Spinal cord (tissue), 10 donors: ENCODE measurements around the gene PLEKHA4. TPM values are rescaled to one million over a fixed set of nuclear protein-coding genes. Genes with fewer than 3 reads are reported as not detected.
A peak's percentile ranks its signal among the peaks of the same experiment; 100 is the strongest.
"Not testable (repeated sequence)": the region's sequence is repeated elsewhere in the genome, so short reads cannot be mapped to it uniquely, and the experiment has no call there.

Source experiments
- DNase-seq, 6 donors: peaks; one replicate each; pipeline versions ENCODE4 v3.0.0 to v3.0.0-alpha.2; 2013 to 2015; ENCODE audit warnings: low spot score in 6 of 6, low read depth in 4 of 6
- H3K27ac ChIP-seq: one replicate; pipeline ENCODE4 v1.5.1; 2013; ENCODE audit warnings: low read depth, low read length, control low read depth
- H3K27me3 ChIP-seq: one replicate; pipeline ENCODE4 v1.6.1; 2013; ENCODE audit warnings: low read length; ENCODE audit not compliant: control insufficient read depth, insufficient read depth
- H3K36me3 ChIP-seq: one replicate; pipeline ENCODE4 v1.6.1; 2013; ENCODE audit warnings: low read length; ENCODE audit not compliant: control insufficient read depth, insufficient read depth
- H3K4me1 ChIP-seq: one replicate; pipeline ENCODE4 v1.6.1; 2013; ENCODE audit warnings: low read length; ENCODE audit not compliant: control insufficient read depth, insufficient read depth
- H3K4me3 ChIP-seq: one replicate; pipeline ENCODE4 v1.5.1; 2013; ENCODE audit warnings: low read depth, low read length, control low read depth
- H3K9me3 ChIP-seq: one replicate; pipeline ENCODE4 v1.6.1; 2013; ENCODE audit warnings: low read length; ENCODE audit not compliant: control insufficient read depth, insufficient read depth
- WGBS: methylation state at CpG from one replicate; pipeline ENCODE4 v1.1.5; 2013; ENCODE audit warnings: missing lambda C conversion rate; ENCODE audit not compliant: insufficient coverage; 5-methylcytosine and 5-hydroxymethylcytosine counted together
- polyA plus RNA-seq, 2 donors: library from polyadenylated mRNA; unstranded; fragments of 120-200 nt; gene quantifications; one replicate each; pipeline ENCODE4 v1.2.1, GENCODE V29; 2013; ENCODE audit not compliant: insufficient read length in 2 of 2
- total RNA-seq, 2 donors: library from RNA; depleted of rRNA in 1 of 2; stranded (reverse); fragments of 120-200 nt in 1 of 2; fragments of >200 nt in 1 of 2; gene quantifications; one replicate each; pipeline versions ENCODE4 v1.2.3 to v1.2.4, GENCODE V29; 2013 to 2014
- donor health status: healthy.

Gene PLEKHA4
- total and polyA plus RNA-seq, 4 donors = 11.6 to 43.0 (median 24.8) TPM

GRCh38 chr19:48890551-48890950 lies 22.1 kb upstream of the PLEKHA4 start:
- Histone ChIP-seq H3K27me3 (peaks cover 5% of the 10 kb centered on the region), H3K27ac (no peak overlapping the region), H3K4me3 (no peak overlapping the region), H3K9me3 (no peaks in the 10 kb centered on the region), H3K36me3 (no peaks in the 10 kb centered on the region), H3K4me1 (peaks cover 2% of the 10 kb centered on the region)
- WGBS = 89% methylated on average over 1 of the region's 4 CpGs
- DNase-seq = no peak

GRCh38 chr19:48889496-48889895 lies 21.1 kb upstream of the PLEKHA4 start:
- H3K4me1 ChIP-seq, DNase-seq, H3K27me3 ChIP-seq, H3K36me3 ChIP-seq, H3K9me3 ChIP-seq, H3K4me3 ChIP-seq, H3K27ac ChIP-seq: not testable (repeated sequence)
- WGBS = no CpG with 5 or more reads among the region's 3 CpGs

DNA sequence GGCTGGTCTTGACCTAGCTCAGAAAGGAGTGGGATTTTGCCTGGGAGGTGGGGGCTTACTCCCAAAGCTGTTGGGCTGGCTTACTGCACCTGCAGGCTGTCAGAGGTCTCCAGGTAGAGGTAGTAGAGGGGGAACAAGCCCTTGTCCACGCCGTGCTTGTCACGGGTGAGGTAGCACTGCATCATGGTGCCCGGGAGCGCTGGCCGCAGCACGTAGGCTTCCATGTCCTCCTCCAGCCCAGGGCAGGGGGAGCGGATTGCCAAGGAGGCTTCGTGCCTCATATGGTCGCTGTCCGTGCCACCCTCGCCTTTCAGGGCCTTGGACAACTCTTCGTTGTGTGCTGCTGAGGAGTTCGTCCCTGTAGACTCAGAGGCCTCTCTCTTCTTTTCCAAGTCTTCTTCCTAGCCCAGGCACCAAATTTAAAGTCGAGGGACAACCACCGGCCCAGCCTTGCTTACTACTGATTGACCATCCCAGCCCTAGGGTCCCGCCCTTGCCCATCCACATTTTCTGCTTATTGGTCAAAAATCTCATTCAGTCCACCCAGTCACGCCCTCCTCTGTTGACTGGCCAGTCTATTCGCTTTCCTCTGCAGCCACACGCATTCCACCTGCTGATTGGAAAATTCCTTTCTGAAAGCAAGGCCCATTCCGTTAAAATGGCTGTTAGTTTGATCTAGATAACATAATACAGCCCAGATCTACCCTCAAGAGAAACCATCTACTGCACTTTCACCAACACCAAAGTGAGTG lies 19.6 kb upstream of the PLEKHA4 start:
- no peaks in the 10 kb centered on the region for H3K27me3 ChIP-seq
- H3K4me1 ChIP-seq = no peaks in the 10 kb centered on the region
- H3K36me3 ChIP-seq = no peaks in the 10 kb centered on the region
- no peak for DNase-seq
- WGBS = 89% methylated on average over 21 of the region's 21 CpGs
- H3K9me3 ChIP-seq = no peaks in the 10 kb centered on the region
- no peak overlapping the region for H3K4me3 ChIP-seq
- no peak overlapping the region for H3K27ac ChIP-seq

DNA sequence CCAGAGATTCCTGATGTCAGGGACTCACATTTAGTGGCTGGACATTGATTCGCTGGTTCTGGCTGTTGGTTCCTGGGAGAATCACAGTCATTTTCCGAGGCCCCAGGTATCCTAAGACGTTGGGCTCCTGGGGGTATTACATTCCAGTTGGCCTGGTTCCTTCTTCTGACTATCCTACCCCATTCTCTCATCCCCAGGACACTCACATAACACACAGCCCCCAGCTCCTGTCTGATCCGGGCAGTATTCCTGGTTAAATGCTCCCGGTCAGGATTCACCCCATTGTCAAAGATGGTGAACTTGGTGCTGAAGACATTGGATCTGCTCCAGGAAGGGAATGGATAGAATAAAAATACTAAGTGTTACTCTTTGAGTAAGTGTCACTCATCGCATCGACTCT lies 15.3 kb upstream of the PLEKHA4 start:
- 86% methylated on average over 5 of the region's 7 CpGs for WGBS
- Histone ChIP-seq H3K4me1 (no peaks in the 10 kb centered on the region), H3K4me3 (no peak overlapping the region), H3K27ac (no peak overlapping the region), H3K36me3 (peaks cover 5% of the 10 kb centered on the region), H3K27me3 (no peaks in the 10 kb centered on the region), H3K9me3 (no peaks in the 10 kb centered on the region)
- no peak for DNase-seq

- WGBS = 87% methylated on average over 21 of the region's 30 CpGs
- no peak overlapping the region for H3K27ac ChIP-seq
Measured at GRCh38 chr19:48881741-48882657, 13.6 kb upstream of the PLEKHA4 start.

GRCh38 chr19:48879696-48880095 lies 11.3 kb upstream of the PLEKHA4 start:
- peaks cover 27% of the 10 kb centered on the region for H3K36me3 ChIP-seq
- not testable (repeated sequence) for H3K27me3 ChIP-seq, H3K4me3 ChIP-seq, H3K27ac ChIP-seq, DNase-seq, H3K9me3 ChIP-seq
- WGBS = 90% methylated on average over 3 of the region's 9 CpGs
- peaks cover 20% of the 10 kb centered on the region for H3K4me1 ChIP-seq

More at GRCh38 chr19:48881741-48882657, 13.6 kb upstream of the PLEKHA4 start:
- H3K4me3 ChIP-seq = no peak overlapping the region
- H3K9me3 ChIP-seq = no peaks in the 10 kb centered on the region
- DNase-seq = peak in 2 of 6 donors; percentile 40 to 54
- H3K4me1 ChIP-seq = no peaks in the 10 kb centered on the region
- no peaks in the 10 kb centered on the region for H3K27me3 ChIP-seq
- H3K36me3 ChIP-seq = peaks cover 7% of the 10 kb centered on the region

DNA sequence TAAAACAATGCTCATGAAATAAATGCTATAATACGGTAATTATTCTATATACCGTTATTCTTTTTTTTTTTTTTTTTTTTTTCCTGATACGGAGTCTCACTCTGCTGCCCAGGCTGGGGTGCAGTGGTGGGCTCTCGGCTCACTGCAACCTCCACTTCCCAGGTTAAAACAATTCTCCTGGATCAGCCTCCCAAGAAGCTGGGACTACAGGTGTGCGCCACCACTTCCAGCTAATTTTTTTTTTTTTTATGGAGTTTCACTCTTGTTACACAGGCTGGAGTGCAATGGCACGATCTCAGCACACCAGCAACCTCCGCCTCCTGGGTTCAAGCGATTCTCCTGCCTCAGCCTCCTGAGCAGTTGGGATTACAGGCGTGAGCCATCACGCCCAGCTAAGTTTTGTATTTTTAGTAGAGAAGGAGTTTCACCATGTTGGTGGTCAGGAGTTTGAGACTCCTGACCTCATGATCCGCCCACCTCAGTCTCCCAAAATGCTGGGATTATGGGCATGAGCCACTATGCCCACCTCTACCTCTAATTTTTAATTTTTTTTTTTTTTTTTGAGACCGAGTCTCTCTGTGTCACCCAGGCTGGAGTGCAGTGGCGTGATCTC lies 10.7 kb upstream of the PLEKHA4 start:
- Histone ChIP-seq H3K27me3 (no peaks in the 10 kb centered on the region), H3K4me3 (no peak overlapping the region), H3K4me1 (peaks cover 26% of the 10 kb centered on the region), H3K27ac (no peak overlapping the region), H3K9me3 (no peaks in the 10 kb centered on the region), H3K36me3 (peaks cover 33% of the 10 kb centered on the region)
- no peak for DNase-seq
- WGBS = 94% methylated on average over 6 of the region's 13 CpGs

DNA sequence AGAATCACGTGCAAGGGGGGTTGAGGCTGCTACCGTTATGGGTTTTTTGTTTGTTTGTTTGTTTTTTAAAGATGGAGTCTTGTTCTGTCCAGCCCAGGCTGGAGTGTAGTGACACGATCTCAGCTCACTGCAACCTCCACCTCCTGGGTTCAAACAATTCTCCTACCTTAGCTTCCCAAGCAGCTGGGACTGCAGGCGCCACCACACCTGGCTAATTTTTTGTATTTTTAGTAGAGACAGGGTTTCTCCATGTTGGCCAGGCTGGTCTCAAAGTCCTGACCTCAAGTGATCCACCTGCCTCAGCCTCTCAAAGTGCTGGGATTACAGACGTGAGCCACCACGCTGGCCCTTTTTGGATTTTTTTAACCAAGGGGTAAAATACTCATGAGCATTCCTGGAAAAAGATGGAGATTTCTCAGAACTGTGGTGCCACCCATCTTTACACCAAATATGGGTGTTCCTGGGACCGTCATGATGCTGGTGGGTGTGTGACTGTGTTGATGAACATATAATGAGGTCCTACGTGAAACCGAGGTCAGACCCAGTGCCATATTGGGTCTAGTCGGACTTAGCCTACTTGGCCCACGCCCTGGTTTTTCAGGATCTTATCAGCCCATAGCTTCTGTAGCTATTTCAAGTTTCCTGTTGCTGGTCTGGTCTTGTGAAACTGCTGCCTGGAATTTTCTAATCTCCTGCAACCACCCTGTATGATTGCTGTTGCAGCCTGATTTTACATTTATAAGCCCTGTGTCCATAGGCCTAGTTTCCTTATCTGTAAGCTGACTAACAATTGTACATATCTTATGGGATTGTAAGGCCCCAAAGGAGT lies 10.0 kb upstream of the PLEKHA4 start:
- Histone ChIP-seq H3K4me1 (peaks cover 33% of the 10 kb centered on the region), H3K27ac (no peak overlapping the region), H3K4me3 (no peak overlapping the region), H3K36me3 (peaks cover 38% of the 10 kb centered on the region), H3K27me3 (no peaks in the 10 kb centered on the region), H3K9me3 (no peaks in the 10 kb centered on the region)
- 82% methylated on average over 7 of the region's 11 CpGs for WGBS
- DNase-seq = no peak

DNA sequence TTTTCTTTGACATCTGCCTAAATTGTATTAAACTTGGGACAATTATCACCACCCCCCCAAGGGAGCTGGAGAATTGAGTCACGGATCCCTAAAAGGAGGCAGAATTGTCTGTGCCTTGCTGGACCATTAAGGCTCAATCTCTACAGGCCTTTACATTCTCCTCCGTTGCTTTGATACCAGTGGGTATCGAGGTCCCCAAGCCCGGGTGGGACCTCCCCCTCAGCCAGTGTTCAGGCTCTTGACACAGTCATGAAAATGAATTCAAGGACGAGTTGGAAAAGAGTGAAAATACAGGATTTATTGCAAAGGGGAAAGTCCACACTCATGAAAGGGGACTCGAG lies 9.4 kb upstream of the PLEKHA4 start:
- H3K4me3 ChIP-seq = no peak overlapping the region
- H3K27ac ChIP-seq = no peak overlapping the region
- WGBS = 87% methylated on average over 6 of the region's 6 CpGs
- H3K9me3 ChIP-seq = no peaks in the 10 kb centered on the region
- no peak for DNase-seq
- peaks cover 39% of the 10 kb centered on the region for H3K4me1 ChIP-seq
- H3K36me3 ChIP-seq = peaks cover 41% of the 10 kb centered on the region
- H3K27me3 ChIP-seq = no peaks in the 10 kb centered on the region
